ENCODE results near the gene RND3. TPM values are rescaled to one million over a fixed set of nuclear protein-coding genes. Genes with fewer than 3 reads are reported as not detected.

Gene RND3
- total RNA-seq, 1 experiment from 2014 or later: 45.3 TPM

GRCh38 chr2:150459281-150459680, 28.2 kb downstream of the RND3 start:
- TF ChIP-seq, protein P1, sequence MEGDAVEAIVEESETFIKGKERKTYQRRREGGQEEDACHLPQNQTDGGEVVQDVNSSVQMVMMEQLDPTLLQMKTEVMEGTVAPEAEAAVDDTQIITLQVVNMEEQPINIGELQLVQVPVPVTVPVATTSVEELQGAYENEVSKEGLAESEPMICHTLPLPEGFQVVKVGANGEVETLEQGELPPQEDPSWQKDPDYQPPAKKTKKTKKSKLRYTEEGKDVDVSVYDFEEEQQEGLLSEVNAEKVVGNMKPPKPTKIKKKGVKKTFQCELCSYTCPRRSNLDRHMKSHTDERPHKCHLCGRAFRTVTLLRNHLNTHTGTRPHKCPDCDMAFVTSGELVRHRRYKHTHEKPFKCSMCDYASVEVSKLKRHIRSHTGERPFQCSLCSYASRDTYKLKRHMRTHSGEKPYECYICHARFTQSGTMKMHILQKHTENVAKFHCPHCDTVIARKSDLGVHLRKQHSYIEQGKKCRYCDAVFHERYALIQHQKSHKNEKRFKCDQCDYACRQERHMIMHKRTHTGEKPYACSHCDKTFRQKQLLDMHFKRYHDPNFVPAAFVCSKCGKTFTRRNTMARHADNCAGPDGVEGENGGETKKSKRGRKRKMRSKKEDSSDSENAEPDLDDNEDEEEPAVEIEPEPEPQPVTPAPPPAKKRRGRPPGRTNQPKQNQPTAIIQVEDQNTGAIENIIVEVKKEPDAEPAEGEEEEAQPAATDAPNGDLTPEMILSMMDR (IDR thresholded peaks at IDR 0.05): no peak
- no peak for TF ChIP-seq TCF7L2 (IDR thresholded peaks at IDR 0.05; ENCODE audit: low read depth, low read length)
- TF ChIP-seq REST (IDR thresholded peaks at IDR 0.05; ENCODE audit: insufficient read depth in 1 of 2, low read depth in 2 of 2, low read length in 1 of 2): no peak
- TF ChIP-seq SIN3A (IDR thresholded peaks at IDR 0.05; ENCODE audit: borderline replicate concordance, insufficient read depth, low read depth, low read length): no peak
- TF ChIP-seq POLR2AphosphoS5 (IDR thresholded peaks at IDR 0.05; ENCODE audit: low read depth, low read length): no peak
- Histone ChIP-seq H3K27ac (ENCODE audit: low read length) (no peak overlapping the region), H3K4me1 (ENCODE audit: control insufficient read depth, insufficient read depth, low read length) (no peaks in the 10 kb centered on the region; the same call in 1 of the 2 replicates), H3K4me3 (ENCODE audit: low read depth in 2 of 2, low read length in 2 of 2) (no peak overlapping the region), H3K27me3 (ENCODE audit: control insufficient read depth, insufficient read depth, low read length) (no peaks in the 10 kb centered on the region), H3K36me3 (ENCODE audit: control insufficient read depth, insufficient read depth, low read length) (no peaks in the 10 kb centered on the region), H3K9me3 (ENCODE audit: control insufficient read depth, insufficient read depth, low read depth, low read length) (no peaks in the 10 kb centered on the region)
- ChIA-PET CTCF (no interaction called here), POLR2A (no interaction called here)
- in situ Hi-C loops (cut with HindIII; ENCODE audit: low pct_unique_long_range_greater_than_20kb, low sequenced_read_pairs): no loop called here
- DNase-seq (ENCODE audit: low read depth, low spot score) (no peak), ATAC-seq (no peak)
- intact Hi-C loops (cut with micrococcal nuclease; ENCODE audit: unreplicated experiment): no loop called here
- no TSS peak for BruUV-seq (replicated peaks)

GRCh38 chr2:150450765-150451164, 36.7 kb downstream of the RND3 start:
- Histone ChIP-seq H3K4me3 (ENCODE audit: low read depth in 2 of 2, low read length in 2 of 2) (no peak overlapping the region), H3K9me3 (ENCODE audit: control insufficient read depth, insufficient read depth, low read depth, low read length) (0 out of 2 replicates have a peak, but pooled peaks cover 3% of the 10 kb centered on the region), H3K4me1 (ENCODE audit: control insufficient read depth, insufficient read depth, low read length) (no peaks in the 10 kb centered on the region), H3K36me3 (ENCODE audit: control insufficient read depth, insufficient read depth, low read length) (no peaks in the 10 kb centered on the region), H3K27ac (ENCODE audit: low read length) (no peak overlapping the region), H3K27me3 (ENCODE audit: control insufficient read depth, insufficient read depth, low read length) (no peaks in the 10 kb centered on the region)
- ATAC-seq (no peak), DNase-seq (ENCODE audit: low read depth, low spot score) (no peak)
- ChIA-PET CTCF (no interaction called here), POLR2A (no interaction called here)
- TF ChIP-seq POLR2AphosphoS5 (IDR thresholded peaks at IDR 0.05; ENCODE audit: low read depth, low read length): no peak
- no peak for TF ChIP-seq TCF7L2 (IDR thresholded peaks at IDR 0.05; ENCODE audit: low read depth, low read length)
- TF ChIP-seq REST (IDR thresholded peaks at IDR 0.05; ENCODE audit: insufficient read depth in 1 of 2, low read depth in 2 of 2, low read length in 1 of 2): no peak
- TF ChIP-seq, protein P1 (IDR thresholded peaks at IDR 0.05): no peak
- TF ChIP-seq SIN3A (IDR thresholded peaks at IDR 0.05; ENCODE audit: borderline replicate concordance, insufficient read depth, low read depth, low read length): no peak
- BruUV-seq (replicated peaks): no TSS peak
- intact Hi-C loops (cut with micrococcal nuclease; ENCODE audit: unreplicated experiment): no loop called here
- in situ Hi-C loops (cut with HindIII; ENCODE audit: low pct_unique_long_range_greater_than_20kb, low sequenced_read_pairs): no loop called here
